ENCODE data around the gene TTC22.

TTC22 gene

DNA sequence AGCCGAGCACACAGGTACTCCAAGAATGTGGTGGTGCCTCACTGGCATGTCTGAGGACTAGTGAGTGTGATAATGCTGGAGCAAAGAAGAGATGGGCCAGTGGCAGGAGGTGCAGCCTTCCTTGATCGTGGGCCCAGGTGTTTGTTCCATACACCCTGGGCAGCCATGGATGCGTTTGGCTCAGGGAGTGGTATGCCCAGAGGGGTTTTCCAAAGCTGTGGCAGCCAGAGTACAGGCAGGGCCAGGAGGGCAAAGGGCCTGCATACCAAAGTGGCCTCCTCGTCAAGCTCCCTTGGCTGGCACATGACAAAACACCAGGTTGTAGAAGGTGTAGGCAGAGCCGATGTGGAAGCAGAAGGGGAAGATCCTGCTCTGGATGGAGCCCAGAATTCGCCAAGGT lies 55.8 kb downstream of the TTC22 start:
- FAIRE-seq: no peak

DNA sequence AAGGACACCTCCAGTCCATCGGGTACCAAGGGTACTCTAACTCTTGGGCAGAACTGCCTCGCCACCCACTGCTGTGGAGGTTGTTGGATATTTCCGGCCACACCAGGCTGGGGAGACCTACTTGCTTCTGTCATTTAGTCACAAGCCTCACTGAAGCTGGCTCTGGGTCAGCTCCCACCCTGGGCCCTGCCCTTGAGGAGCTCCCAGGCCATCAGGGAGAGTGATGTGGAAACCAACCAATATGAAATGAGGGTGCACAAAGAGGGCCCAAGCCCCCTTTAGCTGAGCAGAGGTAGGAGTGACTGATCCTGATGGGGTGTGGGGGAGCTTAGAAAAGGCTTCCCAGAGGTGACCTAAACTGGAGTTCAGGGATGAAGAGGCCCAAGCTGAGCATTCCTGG lies 56.4 kb downstream of the TTC22 start:
- FAIRE-seq: no peak

DNA sequence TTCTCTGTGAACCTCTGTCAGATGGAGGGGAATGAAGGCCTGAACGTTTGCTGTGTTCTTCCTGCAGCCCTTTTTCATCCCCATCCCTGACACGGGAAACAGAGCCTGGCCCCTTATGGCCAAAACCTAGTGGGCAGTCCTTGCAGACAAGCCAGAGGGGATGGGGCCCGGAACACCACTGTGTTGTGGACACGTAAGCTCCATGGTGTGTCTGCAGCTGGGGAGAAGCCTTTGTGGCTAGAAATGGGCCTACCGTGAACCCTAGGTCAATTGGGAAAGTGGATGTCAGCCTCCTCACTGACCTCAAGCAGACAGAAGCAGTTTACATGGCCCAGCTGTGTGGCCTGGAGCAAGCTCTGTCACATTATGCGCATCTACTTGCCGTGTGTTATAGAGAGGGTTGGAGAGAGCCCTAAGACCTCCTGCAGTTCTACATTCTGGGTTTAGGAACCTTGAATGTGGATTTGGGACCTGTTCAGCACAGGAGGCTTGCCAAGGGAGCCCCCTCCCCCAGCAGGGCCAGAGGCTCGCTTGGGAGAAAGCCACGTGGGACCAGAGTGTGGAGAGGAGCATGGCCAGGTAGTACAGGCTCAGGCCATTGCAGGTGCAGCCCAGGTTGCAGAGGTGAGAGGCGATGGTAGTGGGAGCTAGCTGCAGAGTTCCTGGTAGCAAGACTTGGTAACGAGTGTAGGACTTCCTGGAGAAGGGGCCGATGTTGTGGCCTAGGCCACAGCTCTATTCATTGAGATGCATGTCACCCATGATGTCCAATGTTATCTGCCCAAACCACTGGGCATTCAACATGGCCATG lies 57.5 kb downstream of the TTC22 start:
- FAIRE-seq: no peak

DNA sequence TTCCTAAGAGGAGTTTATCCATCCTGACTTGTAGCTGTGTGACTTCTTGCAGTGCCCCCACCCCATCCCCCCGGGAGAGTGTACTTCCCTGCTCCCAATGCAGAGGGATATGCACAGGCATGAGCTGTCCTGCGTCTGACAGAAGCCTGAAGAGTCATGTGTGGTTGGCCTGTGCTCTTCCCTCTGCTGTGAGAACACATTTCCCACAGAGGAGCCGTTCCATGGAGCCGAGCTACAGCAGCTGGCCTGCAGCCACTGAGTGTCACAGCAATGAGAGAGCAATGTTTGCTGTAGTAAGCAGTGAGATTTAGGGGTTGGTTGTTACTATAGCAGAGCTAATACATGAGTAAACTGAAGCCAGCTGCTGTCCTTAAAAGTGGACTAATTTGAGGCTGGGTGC lies 58.8 kb downstream of the TTC22 start:
- no peak for FAIRE-seq

DNA sequence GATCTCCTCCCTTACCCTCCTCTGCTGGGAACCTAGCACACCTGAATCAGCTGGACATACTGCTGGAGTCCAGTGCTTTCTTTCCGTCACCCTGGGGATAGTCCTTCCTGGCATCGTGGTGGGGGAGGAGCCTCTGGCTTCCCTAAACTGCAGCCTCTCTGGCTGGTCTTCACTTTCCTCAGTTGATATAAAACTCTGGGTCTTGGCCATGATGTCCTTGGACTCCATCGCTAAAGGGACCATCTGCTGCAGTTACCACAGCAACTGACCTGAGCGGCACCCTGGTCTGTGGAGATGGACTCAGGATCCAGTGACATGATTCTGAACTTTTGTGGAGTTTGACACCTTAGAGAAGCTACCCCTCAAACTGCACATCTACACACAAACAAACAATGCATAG lies 59.6 kb downstream of the TTC22 start:
- no peak for FAIRE-seq

DNA sequence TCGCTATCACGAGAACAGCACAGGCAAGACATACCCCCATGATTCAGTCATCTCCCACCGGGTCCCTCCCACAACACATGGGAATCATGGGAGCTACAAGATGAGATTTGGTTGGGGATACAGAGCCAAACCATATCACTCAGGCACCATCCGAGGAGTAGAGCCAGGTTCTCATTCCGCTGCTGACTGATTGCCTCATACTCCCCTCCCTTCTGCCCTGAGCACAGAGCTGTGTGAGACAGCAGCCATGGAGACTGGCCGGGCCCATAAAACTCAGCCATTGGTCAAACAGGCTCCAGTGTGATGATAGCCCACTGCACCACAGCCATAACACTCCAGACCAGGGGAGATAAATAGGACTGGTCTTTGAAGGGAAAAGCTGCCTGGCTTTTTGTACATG lies 62.9 kb downstream of the TTC22 start:
- FAIRE-seq: no peak

DNA sequence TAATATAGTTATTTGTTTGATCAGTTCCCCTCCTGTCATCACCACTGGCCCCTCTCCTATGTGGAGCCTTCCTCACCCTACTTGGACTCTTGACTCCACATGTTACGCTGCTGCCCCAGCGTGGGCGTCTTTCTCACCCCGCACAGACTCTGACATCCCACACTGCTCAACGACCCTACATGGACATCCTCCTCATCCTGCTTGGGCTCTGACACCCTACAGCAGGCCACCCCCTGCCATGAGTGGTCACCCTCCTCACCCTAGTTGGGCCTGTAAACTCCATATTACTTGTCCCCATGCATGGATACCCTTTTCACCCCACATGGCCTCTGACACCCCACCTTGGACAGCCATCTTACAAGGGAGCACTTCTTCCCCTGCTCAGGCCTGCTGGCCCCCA lies 64.4 kb downstream of the TTC22 start:
- FAIRE-seq: no peak
